SK-N-SH treated with all-trans-retinoic acid at 6 μM for 48 hours (cell line): Measurements from ENCODE around the gene ITGB4.

Experiments
- ATAC-seq: fragments of 200-7000 bp; cut with Tn5 transposase; 3 replicates; pipeline ENCODE4 v1.9.1; 2020; ENCODE audit warnings: mild to moderate bottlenecking, moderate library complexity
- ARNTL ChIP-seq: fragments of 450-650 bp; formaldehyde crosslinking; IDR thresholded peaks from 2 replicates; pipeline ENCODE4 v1.5.0; 2020; ENCODE audit warnings: low read depth, mild to moderate bottlenecking, moderate library complexity, borderline replicate concordance
- BACH2 ChIP-seq: fragments of 250-450 bp; sonication (Bioruptor Pico); IDR thresholded peaks from 2 replicates; pipeline ENCODE4 v1.9.0; 2021; ENCODE audit warnings: mild to moderate bottlenecking, borderline replicate concordance
- CSDC2 ChIP-seq: fragments of 250-450 bp; sonication (Bioruptor Pico); IDR thresholded peaks from 2 replicates; pipeline ENCODE4 v1.5.0; 2020; ENCODE audit warnings: mild to moderate bottlenecking, moderate library complexity
- ISL1 ChIP-seq: fragments of 250-450 bp; sonication (Bioruptor Pico); IDR thresholded peaks from 2 replicates; pipeline ENCODE4 v2.1.2; 2022; ENCODE audit warnings: mild to moderate bottlenecking, moderate library complexity
- OSR1 ChIP-seq: fragments of 250-450 bp; sonication (Bioruptor Pico); IDR thresholded peaks from 2 replicates; pipeline ENCODE4 v1.8.0; 2022; ENCODE audit warnings: moderate library complexity, mild to moderate bottlenecking, inconsistent platforms
- POU6F1 ChIP-seq: fragments of 250-450 bp; sonication (Bioruptor Pico); IDR thresholded peaks from 2 replicates; pipeline ENCODE4 v1.8.0; 2021; ENCODE audit warnings: low read depth, mild to moderate bottlenecking, moderate library complexity, borderline replicate concordance
- PPARA ChIP-seq: fragments of 250-450 bp; sonication (Bioruptor Pico); IDR thresholded peaks from 2 replicates; pipeline ENCODE4 v1.5.0; 2020; ENCODE audit warnings: mild to moderate bottlenecking, borderline replicate concordance
- RARB ChIP-seq: fragments of 250-450 bp; sonication (Bioruptor Pico); IDR thresholded peaks from 2 replicates; pipeline ENCODE4 v1.8.0; 2021; ENCODE audit warnings: mild to moderate bottlenecking, moderate library complexity
- SNAI2 ChIP-seq: fragments of 250-450 bp; sonication (Bioruptor Pico); IDR thresholded peaks from 2 replicates; pipeline ENCODE4 v1.5.0; 2020; ENCODE audit warnings: mild to moderate bottlenecking, moderate library complexity
- TCF4 ChIP-seq: fragments of 250-450 bp; sonication (Bioruptor Pico); IDR thresholded peaks from 2 replicates; pipeline ENCODE4 v1.8.0; 2021; ENCODE audit warnings: mild to moderate bottlenecking, moderate library complexity, borderline replicate concordance
- TOX ChIP-seq: fragments of 250-450 bp; sonication (Bioruptor Pico); IDR thresholded peaks from 2 replicates; pipeline ENCODE4 v1.8.0; 2021; ENCODE audit warnings: mild to moderate bottlenecking, moderate library complexity, borderline replicate concordance
- TSHZ2 ChIP-seq: fragments of 250-450 bp; sonication (Bioruptor Pico); IDR thresholded peaks from 2 replicates; pipeline ENCODE4 v1.5.0; 2020; ENCODE audit warnings: mild to moderate bottlenecking, moderate library complexity
- ZC3H10 ChIP-seq: fragments of 250-450 bp; sonication (Bioruptor Pico); IDR thresholded peaks from 2 replicates; pipeline ENCODE4 v1.5.1; 2021; ENCODE audit warnings: mild to moderate bottlenecking, moderate library complexity
- ZFP3 ChIP-seq: fragments of 250-450 bp; sonication (Bioruptor Pico); IDR thresholded peaks from 2 replicates; pipeline ENCODE4 v1.5.0; 2020; ENCODE audit warnings: mild to moderate bottlenecking, moderate library complexity
- ZFP30 ChIP-seq: fragments of 450-650 bp; formaldehyde crosslinking; IDR thresholded peaks from 2 replicates; pipeline ENCODE4 v1.5.0; 2022; ENCODE audit warnings: mild to moderate bottlenecking, moderate library complexity
- ZNF565 ChIP-seq: fragments of 450-650 bp; formaldehyde crosslinking; conservative IDR thresholded peaks from 2 replicates; pipeline ENCODE4 v1.5.0; 2020; ENCODE audit warnings: low read depth, mild to moderate bottlenecking, moderate library complexity
- ZNF70 ChIP-seq: fragments of 450-650 bp; formaldehyde crosslinking; IDR thresholded peaks from 2 replicates; pipeline ENCODE4 v1.5.0; 2020; ENCODE audit warnings: mild to moderate bottlenecking, moderate library complexity
- ZNF8 ChIP-seq: fragments of 450-650 bp; formaldehyde crosslinking; IDR thresholded peaks from 2 replicates; pipeline ENCODE4 v1.5.0; 2020; ENCODE audit warnings: mild to moderate bottlenecking, moderate library complexity
- TF ChIP-seq, protein P1 (sequence below): fragments of 250-450 bp; sonication (Bioruptor Pico); IDR thresholded peaks from 2 replicates; pipeline ENCODE4 v1.5.1; 2021; ENCODE audit warnings: mild to moderate bottlenecking, moderate library complexity
- TF ChIP-seq, protein P2 (sequence below): fragments of 250-450 bp; sonication (Bioruptor Pico); IDR thresholded peaks from 2 replicates; pipeline ENCODE4 v1.8.0; 2020; ENCODE audit warnings: mild to moderate bottlenecking, moderate library complexity, borderline replicate concordance

Gene ITGB4

DNA sequence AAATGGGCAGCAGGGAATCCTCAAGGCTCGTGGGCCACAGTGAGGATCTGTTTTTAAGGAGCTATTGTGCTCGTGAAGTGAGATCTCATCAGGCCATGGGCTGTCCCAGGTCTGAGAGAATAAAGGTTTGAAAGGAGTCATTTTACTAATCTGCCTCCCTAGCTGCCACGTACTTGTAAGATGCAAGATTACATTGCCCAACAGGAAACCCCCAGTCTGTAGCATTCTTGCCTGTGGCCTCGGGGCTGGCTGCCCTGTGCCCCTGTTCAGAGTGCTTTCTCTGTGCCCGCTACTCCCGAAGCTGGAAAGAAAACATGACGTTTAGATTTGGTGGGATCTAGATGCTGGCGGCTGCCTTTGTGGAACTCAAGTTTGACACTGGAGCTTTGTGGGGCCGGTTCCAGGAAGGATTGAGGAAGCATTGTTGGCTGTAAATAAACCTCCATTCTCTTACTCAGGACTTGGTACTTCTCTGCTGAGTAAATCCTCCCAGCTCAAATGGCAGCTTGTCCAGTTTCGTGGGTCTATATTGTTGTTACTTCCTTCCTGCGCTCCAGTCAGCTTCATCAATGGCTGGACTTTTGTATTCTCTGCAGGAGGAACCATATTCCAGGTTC is 32.9 kb upstream of the ITGB4 start:
- no peak for TF ChIP-seq ZNF565 (CRISPR knock-in tag)
- no peak for TF ChIP-seq TSHZ2 (CRISPR knock-in tag)
- TF ChIP-seq POU6F1 (CRISPR knock-in tag), result no peak
- TF ChIP-seq ARNTL (CRISPR knock-in tag), result no peak
- no peak for TF ChIP-seq TOX (CRISPR knock-in tag)
- TF ChIP-seq ZFP30, result no peak
- TF ChIP-seq TCF4 (CRISPR knock-in tag), result no peak
- TF ChIP-seq, protein P1, sequence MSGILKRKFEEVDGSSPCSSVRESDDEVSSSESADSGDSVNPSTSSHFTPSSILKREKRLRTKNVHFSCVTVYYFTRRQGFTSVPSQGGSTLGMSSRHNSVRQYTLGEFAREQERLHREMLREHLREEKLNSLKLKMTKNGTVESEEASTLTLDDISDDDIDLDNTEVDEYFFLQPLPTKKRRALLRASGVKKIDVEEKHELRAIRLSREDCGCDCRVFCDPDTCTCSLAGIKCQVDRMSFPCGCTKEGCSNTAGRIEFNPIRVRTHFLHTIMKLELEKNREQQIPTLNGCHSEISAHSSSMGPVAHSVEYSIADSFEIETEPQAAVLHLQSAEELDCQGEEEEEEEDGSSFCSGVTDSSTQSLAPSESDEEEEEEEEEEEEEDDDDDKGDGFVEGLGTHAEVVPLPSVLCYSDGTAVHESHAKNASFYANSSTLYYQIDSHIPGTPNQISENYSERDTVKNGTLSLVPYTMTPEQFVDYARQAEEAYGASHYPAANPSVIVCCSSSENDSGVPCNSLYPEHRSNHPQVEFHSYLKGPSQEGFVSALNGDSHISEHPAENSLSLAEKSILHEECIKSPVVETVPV, result no peak
- TF ChIP-seq, protein P2, sequence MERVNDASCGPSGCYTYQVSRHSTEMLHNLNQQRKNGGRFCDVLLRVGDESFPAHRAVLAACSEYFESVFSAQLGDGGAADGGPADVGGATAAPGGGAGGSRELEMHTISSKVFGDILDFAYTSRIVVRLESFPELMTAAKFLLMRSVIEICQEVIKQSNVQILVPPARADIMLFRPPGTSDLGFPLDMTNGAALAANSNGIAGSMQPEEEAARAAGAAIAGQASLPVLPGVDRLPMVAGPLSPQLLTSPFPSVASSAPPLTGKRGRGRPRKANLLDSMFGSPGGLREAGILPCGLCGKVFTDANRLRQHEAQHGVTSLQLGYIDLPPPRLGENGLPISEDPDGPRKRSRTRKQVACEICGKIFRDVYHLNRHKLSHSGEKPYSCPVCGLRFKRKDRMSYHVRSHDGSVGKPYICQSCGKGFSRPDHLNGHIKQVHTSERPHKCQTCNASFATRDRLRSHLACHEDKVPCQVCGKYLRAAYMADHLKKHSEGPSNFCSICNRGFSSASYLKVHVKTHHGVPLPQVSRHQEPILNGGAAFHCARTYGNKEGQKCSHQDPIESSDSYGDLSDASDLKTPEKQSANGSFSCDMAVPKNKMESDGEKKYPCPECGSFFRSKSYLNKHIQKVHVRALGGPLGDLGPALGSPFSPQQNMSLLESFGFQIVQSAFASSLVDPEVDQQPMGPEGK (CRISPR knock-in tag), result no peak
- TF ChIP-seq ZC3H10 (CRISPR knock-in tag), result no peak
- TF ChIP-seq SNAI2, result no peak
- TF ChIP-seq ZNF8 (CRISPR knock-in tag), result no peak
- TF ChIP-seq ISL1 (CRISPR knock-in tag), result no peak
- no peak for TF ChIP-seq PPARA (CRISPR knock-in tag)
- TF ChIP-seq BACH2 (CRISPR knock-in tag), result no peak
- TF ChIP-seq ZFP3 (CRISPR knock-in tag), result no peak
- TF ChIP-seq, all 23 proteins: peak for 0
- no peak for ATAC-seq

DNA sequence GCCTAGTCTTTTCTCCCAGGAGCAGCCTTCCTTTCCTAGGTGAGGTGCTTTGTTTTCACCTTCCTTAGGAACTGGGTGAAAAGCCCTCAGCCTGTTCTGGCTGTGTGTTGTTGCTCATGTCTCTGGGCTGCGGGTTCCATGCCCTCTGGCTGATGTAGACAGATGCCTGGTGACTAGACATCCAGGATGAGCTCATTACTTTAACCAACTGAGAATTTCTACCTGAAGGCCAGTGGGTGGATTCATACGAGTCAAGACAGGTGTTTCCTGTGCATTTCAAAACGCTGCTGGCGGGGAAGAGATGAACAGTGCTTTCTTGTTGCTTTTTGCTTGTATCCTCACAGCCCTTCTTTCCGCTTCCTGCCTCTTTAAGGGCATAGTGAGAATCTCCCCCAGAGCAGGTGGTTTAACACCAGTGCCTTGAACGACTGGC is 31.8 kb upstream of the ITGB4 start:
- TF ChIP-seq ZNF70 (CRISPR knock-in tag) (no peak), ISL1 (CRISPR knock-in tag) (no peak), TOX (CRISPR knock-in tag) (no peak), RARB (CRISPR knock-in tag) (no peak), BACH2 (CRISPR knock-in tag) (no peak), TCF4 (CRISPR knock-in tag) (no peak), ZNF565 (CRISPR knock-in tag) (no peak)
- TF ChIP-seq, protein P2 (CRISPR knock-in tag), result no peak
- no peak for ATAC-seq

DNA sequence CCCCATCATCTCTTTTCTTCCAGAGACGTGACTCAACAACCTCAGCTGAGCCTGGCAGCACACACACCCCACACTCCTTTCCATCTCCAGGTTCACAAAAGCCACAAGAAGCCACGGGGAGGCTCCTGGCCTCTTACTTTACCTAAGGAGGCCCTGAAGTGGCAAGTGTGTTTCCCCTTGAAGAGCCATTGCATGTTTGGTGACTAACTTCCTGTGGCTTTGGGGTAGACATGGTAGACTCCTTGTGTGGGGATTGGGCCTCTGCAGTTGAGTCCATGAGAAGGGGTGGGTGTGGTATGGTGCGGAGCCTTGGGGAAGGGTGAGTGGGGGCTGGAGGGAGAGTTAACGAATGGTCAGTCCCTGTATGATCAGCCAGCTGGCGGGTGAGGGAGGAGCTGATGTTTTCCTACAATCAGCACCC is 29.9 kb upstream of the ITGB4 start:
- no peak for ATAC-seq
- no peak for TF ChIP-seq POU6F1 (CRISPR knock-in tag)
- TF ChIP-seq ARNTL (CRISPR knock-in tag), result no peak
- no peak for TF ChIP-seq TSHZ2 (CRISPR knock-in tag)
- TF ChIP-seq ZC3H10 (CRISPR knock-in tag), result no peak
- TF ChIP-seq ISL1 (CRISPR knock-in tag), result no peak
- no peak for TF ChIP-seq ZNF70 (CRISPR knock-in tag)
- no peak for TF ChIP-seq CSDC2
- TF ChIP-seq OSR1, result no peak
- TF ChIP-seq ZNF565 (CRISPR knock-in tag), result no peak
- no peak for TF ChIP-seq PPARA (CRISPR knock-in tag)
